Uterine smooth muscle cell (primary cell): ENCODE results near the gene MICOS13. TPM values are rescaled to one million over a fixed set of nuclear protein-coding genes. Genes with fewer than 3 reads are reported as not detected.

Source experiments
- total RNA-seq: library from RNA; depleted of rRNA; stranded (reverse); fragments of >200 nt; gene quantifications from 2 replicates; pipeline ENCODE4 v1.2.3, GENCODE V29; 2014

The MICOS13 gene
- total RNA-seq, result 24.8 and 33.6 TPM in 2 replicates

GRCh38 chr19:5680437-5681368, at the start of gene MICOS13, which contains the start of gene HSD11B1L:
Gene MICOS13 (minus strand): TSS chr19:5680516. CDS start chr19:5680486, 30 bp downstream.
Gene HSD11B1L (plus strand): TSS chr19:5681027. CDS start chr19:5684833, 3,806 bp downstream.

GRCh38 chr19:5719961-5720790, 39.9 kb upstream of the MICOS13 start, which contains the start of the genes CATSPERD and LONP1:
Gene CATSPERD (plus strand): TSS chr19:5720637. CDS start chr19:5720738, 101 bp downstream.
Gene LONP1 (minus strand): TSS chr19:5720146. CDS start chr19:5720132, 14 bp downstream.

GRCh38 chr19:5690125-5690954, 10.0 kb upstream of the MICOS13 start, which contains the start of gene RPL36:
Gene RPL36 (plus strand): TSS chr19:5690295. CDS start chr19:5690508, 213 bp downstream.

Other genes with a start within 250 kb of the MICOS13 start
- gene ZNRF4, start 225.1 kb downstream of the MICOS13 start, total RNA-seq, result not detected in 2 replicates
- 0.12 and 0.22 TPM in 2 replicates for gene TINCR, start 112.6 kb downstream of the MICOS13 start, total RNA-seq
- gene SAFB2, start 57.7 kb downstream of the MICOS13 start, total RNA-seq, result 42.1 and 46.5 TPM in 2 replicates
- 68.5 and 73.4 TPM in 2 replicates for gene SAFB, start 57.4 kb downstream of the MICOS13 start, total RNA-seq
- gene HSD11B1L, start 511 bp upstream of the MICOS13 start, total RNA-seq, result 4.2 and 10.6 TPM in 2 replicates
- gene RPL36, start 9.8 kb upstream of the MICOS13 start, total RNA-seq, result 464 and 651 TPM in 2 replicates
- 212 and 293 TPM in 2 replicates for gene LONP1, start 39.6 kb upstream of the MICOS13 start, total RNA-seq
- not detected in 2 replicates for gene CATSPERD, start 40.1 kb upstream of the MICOS13 start, total RNA-seq
- 0.22 and 0.37 TPM in 2 replicates for gene PRR22, start 104.2 kb upstream of the MICOS13 start, total RNA-seq
- 33.4 and 47.6 TPM in 2 replicates for gene DUS3L, start 110.6 kb upstream of the MICOS13 start, total RNA-seq
- not detected in 2 replicates for gene NRTN, start 124.6 kb upstream of the MICOS13 start, total RNA-seq
- gene FUT6, start 159.2 kb upstream of the MICOS13 start, total RNA-seq, result not detected in 2 replicates
- not detected in 2 replicates for gene FUT3, start 170.9 kb upstream of the MICOS13 start, total RNA-seq
- gene FUT5, start 190.0 kb upstream of the MICOS13 start, total RNA-seq, result not detected in 2 replicates
- gene NDUFA11, start 223.3 kb upstream of the MICOS13 start, total RNA-seq, result 253 and 291 TPM in 2 replicates
- gene VMAC, start 224.4 kb upstream of the MICOS13 start, total RNA-seq, result 3.5 and 8.0 TPM in 2 replicates
- gene CAPS, start 233.7 kb upstream of the MICOS13 start, total RNA-seq, result 1.4 and 4.5 TPM in 2 replicates